ENCODE data around the gene PPP6R1. TPM values are rescaled to one million over a fixed set of nuclear protein-coding genes. Genes with fewer than 3 reads are reported as not detected.

Gene PPP6R1, protein sequence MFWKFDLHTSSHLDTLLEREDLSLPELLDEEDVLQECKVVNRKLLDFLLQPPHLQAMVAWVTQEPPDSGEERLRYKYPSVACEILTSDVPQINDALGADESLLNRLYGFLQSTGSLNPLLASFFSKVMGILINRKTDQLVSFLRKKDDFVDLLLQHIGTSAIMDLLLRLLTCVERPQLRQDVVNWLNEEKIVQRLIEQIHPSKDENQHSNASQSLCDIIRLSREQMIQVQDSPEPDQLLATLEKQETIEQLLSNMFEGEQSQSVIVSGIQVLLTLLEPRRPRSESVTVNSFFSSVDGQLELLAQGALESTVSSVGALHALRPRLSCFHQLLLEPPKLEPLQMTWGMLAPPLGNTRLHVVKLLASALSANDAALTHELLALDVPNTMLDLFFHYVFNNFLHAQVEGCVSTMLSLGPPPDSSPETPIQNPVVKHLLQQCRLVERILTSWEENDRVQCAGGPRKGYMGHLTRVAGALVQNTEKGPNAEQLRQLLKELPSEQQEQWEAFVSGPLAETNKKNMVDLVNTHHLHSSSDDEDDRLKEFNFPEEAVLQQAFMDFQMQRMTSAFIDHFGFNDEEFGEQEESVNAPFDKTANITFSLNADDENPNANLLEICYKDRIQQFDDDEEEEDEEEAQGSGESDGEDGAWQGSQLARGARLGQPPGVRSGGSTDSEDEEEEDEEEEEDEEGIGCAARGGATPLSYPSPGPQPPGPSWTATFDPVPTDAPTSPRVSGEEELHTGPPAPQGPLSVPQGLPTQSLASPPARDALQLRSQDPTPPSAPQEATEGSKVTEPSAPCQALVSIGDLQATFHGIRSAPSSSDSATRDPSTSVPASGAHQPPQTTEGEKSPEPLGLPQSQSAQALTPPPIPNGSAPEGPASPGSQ
- 40.4 TPM for total RNA-seq

DNA sequence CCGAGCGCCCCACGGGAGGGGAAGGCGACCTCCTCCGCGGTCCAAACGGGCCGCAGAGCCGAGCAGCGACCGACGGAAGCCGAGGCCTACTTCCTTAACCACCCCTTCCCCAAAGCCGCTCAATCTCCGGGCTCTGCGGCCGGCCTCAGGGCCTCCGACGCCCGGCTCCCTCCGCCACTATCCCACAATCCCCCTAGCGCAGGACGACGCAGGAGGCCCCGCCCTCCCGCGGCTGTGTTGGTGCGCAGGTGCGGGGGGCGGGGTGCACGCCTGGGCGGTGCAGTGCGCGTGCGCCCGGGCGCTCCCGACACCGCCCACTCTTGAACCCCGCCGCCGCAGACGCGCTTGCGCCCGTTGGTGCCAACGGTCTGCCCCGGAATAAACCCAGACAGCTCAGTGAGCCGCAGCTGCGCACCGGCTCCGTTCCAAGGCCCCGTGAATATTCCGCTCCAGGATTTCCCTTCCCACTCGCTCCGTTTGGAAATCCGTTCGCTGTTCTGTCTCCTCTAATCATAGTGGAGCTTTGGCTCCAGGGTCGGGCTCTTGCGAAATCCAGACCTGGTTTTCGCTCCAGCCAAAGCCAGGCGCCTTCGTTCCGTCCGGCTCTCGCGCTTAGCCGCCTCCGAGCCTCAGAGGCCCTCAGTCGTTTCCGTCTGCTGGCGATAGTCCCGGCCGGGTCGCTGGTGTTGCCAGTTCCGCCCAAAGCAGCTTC, at the start of gene PPP6R1:
Gene PPP6R1, minus strand, starts transcription at position 190 of the 712 bp plus-strand sequence. CDS start 11,914 bp downstream, outside the sequence.
- intact Hi-C loops (cut with DNase I) = loop anchor here (1.0 kb wide), 1 partner anchor 15 kb away; no protein-coding TSS in a partner anchor
- peak; percentile 98 for DNase-seq (ENCODE audit: low spot score)
- ATAC-seq = peak; percentile 97

DNA sequence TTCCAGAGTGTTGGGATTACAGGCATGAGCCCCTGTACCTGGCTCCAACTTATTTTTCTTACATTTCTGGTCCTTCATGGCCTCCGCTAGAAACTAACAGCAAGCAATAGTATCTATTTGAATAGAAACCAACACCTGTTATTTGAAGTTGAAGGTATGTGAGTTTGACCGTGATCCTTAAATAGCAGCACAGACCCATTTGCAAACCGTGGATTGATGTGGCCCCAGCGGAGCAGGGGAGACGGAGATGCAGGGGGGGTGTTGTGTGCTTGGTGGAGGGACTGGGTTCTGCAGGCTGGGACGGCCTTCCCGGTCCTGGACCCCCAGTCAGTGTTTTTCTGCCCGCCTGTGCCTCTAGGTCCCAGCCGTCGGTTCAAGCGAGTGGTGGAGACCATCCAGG, 49.5 kb upstream of the PPP6R1 start:
- no peak for ATAC-seq
- DNase-seq (ENCODE audit: low spot score) = no peak
- intact Hi-C loops (cut with DNase I) = no loop called here

DNA sequence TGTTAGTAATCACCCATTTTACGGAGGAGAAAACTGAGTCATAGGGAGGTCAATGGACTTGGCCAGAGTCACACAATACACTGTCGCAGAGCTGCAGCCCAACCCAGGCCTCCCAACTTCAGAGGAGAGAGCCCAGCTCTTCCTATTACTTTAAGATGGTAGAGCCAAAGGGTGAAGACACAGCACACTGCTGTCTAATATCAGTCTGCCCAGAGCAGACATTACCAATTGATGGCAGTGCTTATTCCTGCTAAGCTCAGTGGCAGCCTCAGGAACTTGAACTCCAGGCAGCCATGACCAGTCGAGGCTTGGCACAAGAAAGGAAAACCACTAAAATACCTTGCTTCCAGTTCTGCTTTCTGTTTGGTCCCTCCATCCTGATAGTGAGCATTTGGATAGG, 47.9 kb upstream of the PPP6R1 start:
- intact Hi-C loops (cut with DNase I) = no loop called here
- no peak for ATAC-seq
- no peak for DNase-seq (ENCODE audit: low spot score)

DNA sequence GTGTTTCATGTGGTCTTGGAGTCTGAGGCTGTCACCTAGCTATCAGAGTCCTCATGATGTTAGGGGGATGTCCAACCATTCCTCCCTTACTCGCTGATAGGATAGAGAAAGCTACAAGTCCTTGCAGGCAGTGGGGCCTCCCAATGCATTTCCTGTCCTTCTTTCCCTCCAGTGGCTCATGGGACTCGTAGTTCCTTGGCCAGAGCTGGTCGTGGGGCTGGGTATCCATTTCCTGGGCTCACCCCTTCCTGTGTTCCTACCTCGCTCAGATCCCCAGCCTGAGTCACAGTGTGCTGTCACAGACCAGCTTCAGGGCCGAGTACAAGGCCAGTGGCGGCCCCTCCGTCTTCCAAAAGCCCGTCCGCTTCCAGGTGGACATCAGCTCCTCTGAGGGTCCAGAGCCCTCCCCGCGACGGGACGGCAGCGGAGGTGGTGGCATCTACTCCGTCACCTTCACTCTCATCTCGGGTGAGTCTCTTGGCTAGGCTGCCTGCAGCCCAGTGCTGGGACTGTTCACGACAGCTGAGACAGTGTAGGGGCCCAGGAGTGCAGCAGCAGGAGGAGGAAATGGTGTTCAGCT, 47.3 kb upstream of the PPP6R1 start:
- DNase-seq (ENCODE audit: low spot score) = no peak
- ATAC-seq = no peak
- intact Hi-C loops (cut with DNase I) = no loop called here

DNA sequence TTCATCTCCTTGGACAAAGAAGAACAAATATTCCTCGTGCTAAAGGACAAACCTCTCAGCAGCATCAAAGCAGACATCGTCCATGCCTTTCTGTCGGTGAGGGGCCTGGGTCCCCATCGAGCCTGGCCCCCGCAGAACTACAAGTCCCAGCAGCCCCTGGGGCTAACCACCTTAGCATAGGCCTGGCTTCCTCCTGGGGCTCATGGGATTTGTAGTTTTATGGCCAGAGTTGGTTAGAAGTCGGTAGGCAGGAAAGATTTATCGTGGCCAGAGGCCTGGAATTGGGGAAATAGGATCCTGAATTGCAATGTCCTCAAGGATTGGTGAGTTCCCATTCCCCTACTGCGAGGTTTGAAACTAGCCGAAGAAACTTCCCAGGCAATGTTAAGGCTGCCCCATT, 46.7 kb upstream of the PPP6R1 start:
- intact Hi-C loops (cut with DNase I) = no loop called here
- DNase-seq (ENCODE audit: low spot score) (no peak), ATAC-seq (peak; percentile 75)

DNA sequence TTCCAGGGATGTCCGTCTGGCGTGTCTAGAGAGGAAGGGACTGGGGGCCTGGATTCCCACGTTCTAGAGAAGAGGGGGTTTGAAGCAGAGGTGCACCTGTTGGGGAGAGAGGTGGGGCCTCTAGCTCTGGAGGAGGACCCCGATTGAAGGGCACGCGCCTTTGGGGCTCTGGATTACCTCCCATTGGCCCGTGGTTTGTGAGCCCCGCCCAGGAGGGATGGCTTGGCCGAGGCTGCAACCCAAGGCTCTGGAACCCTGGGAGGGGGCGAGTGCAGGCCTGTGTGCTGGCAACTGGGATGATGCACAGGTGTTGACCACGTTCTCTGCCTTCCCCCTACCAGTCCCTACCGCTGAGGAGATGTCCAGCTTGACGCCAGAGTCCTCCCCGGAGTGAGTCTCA, 46.2 kb upstream of the PPP6R1 start:
- intact Hi-C loops (cut with DNase I) = loop anchor here (5.0 kb wide), 1 partner anchor 77 kb away; the partner anchor contains the start of gene TMEM238
- no peak for ATAC-seq

DNA sequence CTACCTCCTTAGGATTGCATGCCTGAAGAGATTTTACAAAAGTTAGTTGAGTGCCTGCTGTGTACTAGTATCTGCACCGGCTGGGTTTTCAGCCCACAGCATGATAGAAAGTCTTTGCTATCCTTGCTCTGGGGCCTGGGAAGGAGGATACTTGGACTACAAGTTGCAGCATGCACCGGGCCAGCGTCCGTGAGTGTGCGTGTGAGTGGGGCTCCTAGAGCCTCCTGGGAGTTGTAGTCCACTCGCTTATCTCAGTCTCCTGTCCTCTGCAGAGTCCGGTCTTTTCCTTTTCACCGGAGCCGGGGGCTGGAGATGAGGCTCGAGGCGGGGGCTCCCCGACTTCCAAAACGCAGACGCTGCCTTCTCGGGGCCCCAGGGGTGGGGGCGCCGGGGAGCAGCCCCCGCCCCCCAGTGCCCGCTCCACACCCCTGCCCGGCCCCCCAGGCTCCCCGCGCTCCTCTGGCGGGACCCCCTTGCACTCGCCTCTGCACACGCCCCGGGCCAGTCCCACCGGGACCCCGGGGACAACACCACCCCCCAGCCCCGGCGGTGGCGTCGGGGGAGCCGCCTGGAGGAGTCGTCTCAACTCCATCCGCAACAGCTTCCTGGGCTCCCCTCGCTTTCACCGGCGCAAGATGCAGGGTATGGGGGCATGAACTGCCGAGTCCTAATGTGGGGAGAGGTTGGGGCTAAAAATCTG, 45.6 kb upstream of the PPP6R1 start:
- intact Hi-C loops (cut with DNase I) = loop anchor here (5.0 kb wide), 1 partner anchor 78 kb away; the partner anchor contains the start of gene TMEM238
- ATAC-seq = no peak
- DNase-seq (ENCODE audit: low spot score) = no peak

More for the DNA sequence above, 46.2 kb upstream of the PPP6R1 start:
- DNase-seq (ENCODE audit: low spot score) = no peak

DNA sequence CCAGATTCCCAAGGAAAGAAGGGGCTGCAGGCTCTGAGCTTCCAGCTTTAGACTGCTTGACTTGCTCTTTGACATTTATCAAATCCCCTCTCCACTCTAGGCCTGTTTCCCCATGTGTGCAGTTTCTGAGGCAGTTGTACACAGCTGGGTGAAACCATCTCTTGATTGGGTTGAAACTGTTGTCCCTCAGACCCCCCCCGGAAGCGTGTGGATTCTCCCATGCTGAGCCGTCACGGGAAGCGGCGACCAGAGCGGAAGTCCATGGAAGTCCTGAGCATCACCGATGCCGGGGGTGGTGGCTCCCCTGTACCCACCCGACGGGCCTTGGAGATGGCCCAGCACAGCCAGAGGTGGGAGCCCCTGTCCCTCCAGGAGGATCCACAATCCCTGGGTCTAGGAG, 44.7 kb upstream of the PPP6R1 start:
- ATAC-seq (no peak), DNase-seq (ENCODE audit: low spot score) (no peak)
- intact Hi-C loops (cut with DNase I) = loop anchor here (5.0 kb wide), 1 partner anchor 79 kb away; the partner anchor contains the start of gene TMEM238

DNA sequence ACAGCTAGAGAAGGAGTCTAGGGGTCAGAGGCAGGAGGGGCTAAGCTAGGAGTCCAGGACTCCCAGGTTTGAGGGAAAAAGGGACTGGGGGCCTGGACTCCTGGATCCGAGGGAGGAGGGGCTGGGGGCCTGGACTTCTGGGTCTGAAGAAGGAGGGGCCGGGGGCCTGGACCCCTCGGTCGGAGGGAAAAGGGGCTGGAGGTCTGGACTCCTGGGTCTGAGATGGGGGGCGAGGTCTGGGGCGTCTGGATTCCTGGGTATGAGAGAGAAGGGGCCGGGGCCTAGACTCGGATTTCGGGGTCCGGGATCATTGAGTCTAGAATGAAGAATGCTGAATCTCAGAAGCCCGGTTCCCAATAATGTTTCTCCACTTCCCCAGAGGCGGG, 43.5 kb upstream of the PPP6R1 start:
- intact Hi-C loops (cut with DNase I) = loop anchor here (5.0 kb wide), 1 partner anchor 80 kb away; the partner anchor contains the start of gene TMEM238
- DNase-seq (ENCODE audit: low spot score) (no peak), ATAC-seq (no peak)

DNA sequence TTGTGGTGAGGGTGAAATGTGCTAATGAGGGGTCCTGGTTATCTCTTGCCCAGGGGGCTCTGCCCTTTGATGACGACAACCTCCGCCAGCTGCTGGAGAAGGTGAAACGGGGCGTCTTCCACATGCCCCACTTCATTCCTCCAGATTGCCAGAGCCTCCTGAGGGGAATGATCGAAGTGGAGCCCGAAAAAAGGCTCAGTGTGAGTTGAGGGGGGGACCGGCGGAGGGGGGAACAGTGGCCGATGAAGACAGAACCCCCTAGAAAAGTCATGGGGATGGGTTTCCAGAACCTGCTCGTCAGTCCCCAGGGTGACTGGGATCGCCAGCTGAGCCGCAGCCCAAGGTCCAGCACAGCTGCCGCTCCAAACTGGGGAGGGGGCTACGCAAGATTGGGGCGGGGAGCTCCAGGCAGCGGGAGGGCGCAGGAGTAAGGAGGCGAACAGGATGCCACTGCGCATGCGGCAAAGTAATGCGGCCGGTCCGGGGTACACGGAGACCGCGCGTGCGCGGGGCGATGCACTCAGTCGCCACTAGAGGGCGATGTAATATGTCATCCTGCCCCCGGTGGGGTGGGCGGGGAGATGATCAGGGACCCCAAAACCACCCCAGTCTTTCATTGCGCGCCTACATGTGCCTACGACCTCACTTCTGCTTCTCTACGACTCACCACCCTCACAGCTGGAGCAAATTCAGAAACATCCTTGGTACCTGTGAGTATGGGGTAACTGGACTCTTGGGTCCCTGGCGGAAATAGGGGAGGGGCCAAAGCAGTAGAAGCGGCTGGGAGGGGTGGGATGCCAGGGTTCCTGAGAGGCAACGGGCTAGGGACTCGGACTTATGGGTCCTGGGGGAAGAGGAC, 42.9 kb upstream of the PPP6R1 start:
- DNase-seq (ENCODE audit: low spot score) (peak; percentile 95), ATAC-seq (peak; percentile 93)
- intact Hi-C loops (cut with DNase I) = loop anchor here (5.0 kb wide), 1 partner anchor 81 kb away; the partner anchor contains the start of gene TMEM238

DNA sequence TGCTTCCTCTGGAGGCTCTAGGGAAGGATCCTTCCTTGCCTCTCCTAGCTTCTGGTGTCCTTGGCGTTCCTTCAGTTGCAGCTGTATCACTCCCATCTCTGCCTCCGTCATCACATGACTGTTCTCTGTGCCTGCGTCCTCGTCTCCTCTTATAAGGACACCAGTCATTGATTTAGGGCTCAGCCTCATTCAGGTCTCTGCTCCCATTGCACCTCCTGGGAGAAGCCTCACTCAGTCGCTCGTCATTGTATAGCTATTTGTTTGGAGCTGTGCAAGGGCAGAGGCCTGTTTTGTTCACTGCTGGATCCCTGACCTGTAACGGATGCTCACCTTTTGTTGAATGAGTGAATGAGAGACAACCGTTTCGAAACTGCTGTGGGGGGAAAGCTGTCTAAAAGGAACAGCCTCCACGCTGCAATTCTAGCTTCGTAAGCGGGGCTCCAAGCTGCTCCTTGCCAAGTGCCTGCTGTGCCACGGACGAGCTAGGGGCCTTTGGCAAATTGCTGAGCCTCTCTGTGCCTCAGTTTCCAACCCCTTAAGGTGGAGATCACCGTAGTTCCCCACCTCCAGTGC, 42.2 kb upstream of the PPP6R1 start:
- DNase-seq (ENCODE audit: low spot score) = no peak
- intact Hi-C loops (cut with DNase I) = loop anchor here (5.0 kb wide), 1 partner anchor 81 kb away; the partner anchor contains the start of gene TMEM238
- ATAC-seq = no peak

DNA sequence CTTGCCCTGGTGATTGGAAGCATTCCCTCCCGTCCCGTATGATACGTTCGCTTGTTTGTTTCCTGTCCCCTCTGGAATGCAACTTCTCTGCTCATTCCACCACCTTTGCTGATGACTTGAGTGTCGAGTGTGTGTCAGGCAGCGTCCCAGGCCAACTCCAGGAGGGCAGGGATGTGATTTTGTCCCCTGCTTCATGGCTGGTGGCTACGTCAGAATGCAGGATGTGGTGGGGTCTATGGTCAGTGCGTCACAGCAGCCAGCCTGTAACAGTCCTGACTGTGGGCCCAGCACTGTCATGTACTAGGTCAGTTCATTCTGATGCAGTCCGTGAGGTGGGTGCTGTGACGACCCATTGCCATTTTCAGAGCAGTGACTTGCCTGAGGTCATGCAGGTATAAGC, 41.2 kb upstream of the PPP6R1 start:
- ATAC-seq (no peak), DNase-seq (ENCODE audit: low spot score) (no peak)
- intact Hi-C loops (cut with DNase I) = loop anchor here (5.0 kb wide), 1 partner anchor 82 kb away; the partner anchor contains the start of gene TMEM238

DNA sequence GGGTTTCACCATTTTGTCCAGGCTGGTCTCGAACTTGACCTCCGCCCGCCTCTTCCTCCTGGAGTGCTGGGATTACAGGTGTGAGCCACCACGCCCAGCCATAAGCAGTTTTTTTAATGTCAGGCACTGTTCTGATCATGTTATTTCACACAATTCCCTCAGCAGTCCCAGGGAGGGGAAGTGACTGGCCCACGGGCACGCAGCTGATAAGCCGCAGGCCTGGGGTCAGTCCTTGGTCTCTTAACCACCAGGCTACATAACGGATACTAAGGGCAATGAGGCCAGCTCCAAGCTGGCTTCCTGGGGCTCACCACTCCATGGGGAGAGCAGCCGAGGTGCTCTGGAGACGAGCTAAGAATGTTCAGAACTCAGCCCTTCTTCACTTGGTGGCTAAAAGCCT, 38.5 kb upstream of the PPP6R1 start:
- DNase-seq (ENCODE audit: low spot score) = no peak
- no peak for ATAC-seq
- intact Hi-C loops (cut with DNase I) = no loop called here

DNA sequence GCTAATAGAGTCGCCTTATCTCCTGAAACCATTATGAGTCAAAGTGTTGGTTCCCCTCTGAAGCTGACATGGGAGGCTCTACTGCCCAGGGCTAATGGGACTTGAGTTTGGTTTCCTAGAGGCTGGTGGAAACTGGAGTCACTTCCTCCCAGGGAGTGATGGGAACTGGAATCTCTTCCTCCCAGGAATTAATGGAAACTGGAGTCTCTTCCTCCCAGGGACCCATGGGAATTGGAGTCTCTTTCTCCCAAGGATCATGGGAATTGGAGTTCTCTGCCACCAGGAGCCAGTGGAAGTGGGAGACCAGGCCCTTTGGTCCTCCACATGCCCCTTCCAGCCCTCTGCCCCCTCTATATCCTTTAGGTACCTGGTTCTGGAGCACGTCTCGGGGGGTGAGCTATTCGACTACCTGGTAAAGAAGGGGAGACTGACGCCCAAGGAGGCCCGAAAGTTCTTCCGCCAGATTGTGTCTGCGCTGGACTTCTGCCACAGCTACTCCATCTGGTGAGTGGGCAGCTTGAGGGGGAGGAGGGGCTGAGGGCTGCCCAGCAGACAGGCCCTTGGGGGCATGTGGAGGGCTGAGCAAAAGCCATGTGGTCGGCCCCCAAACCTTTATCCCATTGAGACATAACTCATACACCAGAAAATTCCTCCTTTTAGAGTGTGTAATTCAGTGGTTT, 30.4 kb upstream of the PPP6R1 start:
- ATAC-seq = no peak
- DNase-seq (ENCODE audit: low spot score) = no peak
- intact Hi-C loops (cut with DNase I) = no loop called here

DNA sequence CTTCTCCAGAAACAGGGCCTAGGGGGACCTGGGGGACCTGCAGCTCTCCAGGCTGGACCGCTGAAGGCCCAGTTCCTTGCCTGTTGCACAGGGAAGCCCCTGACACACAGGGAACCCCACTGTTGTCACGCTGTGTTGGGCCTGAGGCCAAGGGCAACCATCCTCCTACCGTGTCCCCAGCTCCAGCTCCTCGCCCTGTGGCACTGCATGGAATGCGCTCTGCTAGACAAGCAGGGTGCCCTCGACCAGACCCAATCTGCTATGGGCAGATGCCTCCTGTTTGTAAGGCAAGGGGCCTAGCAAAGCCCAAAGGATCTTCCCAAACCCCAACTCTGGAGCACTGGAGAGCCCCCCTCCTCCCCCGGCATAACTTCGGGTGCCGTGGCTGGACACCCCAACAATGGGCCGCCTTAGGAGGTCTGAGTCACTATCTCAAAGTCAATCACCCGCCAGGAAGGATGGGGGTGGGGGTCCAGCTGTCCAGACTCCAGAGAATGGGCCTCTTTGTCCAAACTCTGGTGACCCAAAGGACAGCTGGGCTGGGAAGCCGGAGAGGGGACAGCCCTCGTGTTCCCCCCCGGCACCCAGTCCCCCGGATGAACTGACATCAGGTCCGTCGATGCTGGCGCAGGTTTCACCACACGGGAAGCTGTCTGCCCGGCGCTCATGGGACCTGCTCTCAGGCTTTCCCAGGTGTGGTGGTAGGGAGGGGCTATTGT, 28.7 kb upstream of the PPP6R1 start:
- intact Hi-C loops (cut with DNase I) = no loop called here
- no peak for ATAC-seq
- DNase-seq (ENCODE audit: low spot score) = no peak

Measured in sciatic nerve (tissue), 2 donors.